Skeletal muscle satellite cell (primary cell): Measurements from ENCODE around the gene PRPF39.

Experiments
- H3K27me3 ChIP-seq: 2 replicates; pipeline ENCODE4 v1.7.0; 2013; ENCODE audit warnings: low read length; ENCODE audit not compliant: control insufficient read depth, insufficient read depth
- H3K36me3 ChIP-seq: 2 replicates; pipeline ENCODE4 v1.7.0; 2013; ENCODE audit warnings: mild to moderate bottlenecking, control low read depth, low read length; ENCODE audit not compliant: insufficient read depth
- H3K4me1 ChIP-seq: 2 replicates; pipeline ENCODE4 v1.7.0; 2013; ENCODE audit warnings: low read length; ENCODE audit not compliant: control insufficient read depth, insufficient read depth
- H3K4me2 ChIP-seq: 2 replicates; pipeline ENCODE4 v1.7.0; 2013; ENCODE audit warnings: mild to moderate bottlenecking, low read length
- H3K4me3 ChIP-seq: 2 replicates; pipeline ENCODE4 v1.7.0; 2013; ENCODE audit warnings: low read length
- H3K9ac ChIP-seq: 2 replicates; pipeline ENCODE4 v1.7.0; 2013; ENCODE audit warnings: mild to moderate bottlenecking, low read depth, low read length, moderate library complexity
- H3K9me3 ChIP-seq: replicated peaks from 2 replicates; pipeline ENCODE4 v1.7.0; 2013; ENCODE audit warnings: mild to moderate bottlenecking, control low read depth, low read length

The PRPF39 gene

GRCh38 chr14:45118594-45118993 lies 34.7 kb downstream of the PRPF39 start:
- H3K27me3 ChIP-seq, result no peaks in the 10 kb centered on the region
- H3K9ac ChIP-seq, result no peak overlapping the region
- no peak overlapping the region for H3K4me3 ChIP-seq
- H3K36me3 ChIP-seq, result peaks cover 74% of the 10 kb centered on the region
- H3K4me1 ChIP-seq, result no peaks in the 10 kb centered on the region
- H3K4me2 ChIP-seq, result no peak overlapping the region
- H3K9me3 ChIP-seq, result no peaks in the 10 kb centered on the region

GRCh38 chr14:45120096-45120495 lies 36.2 kb downstream of the PRPF39 start:
- no peak overlapping the region for H3K9ac ChIP-seq
- H3K4me2 ChIP-seq, result no peak overlapping the region
- H3K27me3 ChIP-seq, result no peaks in the 10 kb centered on the region
- no peaks in the 10 kb centered on the region for H3K4me1 ChIP-seq
- no peaks in the 10 kb centered on the region for H3K9me3 ChIP-seq
- H3K4me3 ChIP-seq, result no peak overlapping the region
- peaks cover 67% of the 10 kb centered on the region for H3K36me3 ChIP-seq

GRCh38 chr14:45123271-45123670 lies 39.4 kb downstream of the PRPF39 start:
- Histone ChIP-seq H3K9ac (no peak overlapping the region), H3K4me3 (no peak overlapping the region), H3K36me3 (peaks cover 53% of the 10 kb centered on the region), H3K4me1 (no peaks in the 10 kb centered on the region), H3K4me2 (no peak overlapping the region), H3K27me3 (no peaks in the 10 kb centered on the region), H3K9me3 (no peaks in the 10 kb centered on the region)

GRCh38 chr14:45125754-45126153 lies 41.8 kb downstream of the PRPF39 start:
- Histone ChIP-seq H3K36me3 (peaks cover 46% of the 10 kb centered on the region), H3K4me3 (no peak overlapping the region), H3K9ac (no peak overlapping the region), H3K4me2 (no peak overlapping the region), H3K27me3 (no peaks in the 10 kb centered on the region), H3K9me3 (no peaks in the 10 kb centered on the region), H3K4me1 (no peaks in the 10 kb centered on the region)

GRCh38 chr14:45128963-45129629 lies 45.2 kb downstream of the PRPF39 start:
- peaks cover 32% of the 10 kb centered on the region for H3K36me3 ChIP-seq
- no peaks in the 10 kb centered on the region for H3K4me1 ChIP-seq
- no peak overlapping the region for H3K4me2 ChIP-seq
- H3K9me3 ChIP-seq, result no peaks in the 10 kb centered on the region
- H3K27me3 ChIP-seq, result no peaks in the 10 kb centered on the region
- H3K4me3 ChIP-seq, result no peak overlapping the region
- H3K9ac ChIP-seq, result no peak overlapping the region

GRCh38 chr14:45133683-45134050 lies 49.8 kb downstream of the PRPF39 start:
- peak overlapping the region; percentile 99 for H3K9ac ChIP-seq
- H3K36me3 ChIP-seq, result peaks cover 11% of the 10 kb centered on the region
- peaks cover 12% of the 10 kb centered on the region for H3K4me1 ChIP-seq
- no peaks in the 10 kb centered on the region for H3K9me3 ChIP-seq
- H3K4me2 ChIP-seq, result peak overlapping the region; percentile 96
- no peaks in the 10 kb centered on the region for H3K27me3 ChIP-seq
- peak overlapping the region; percentile 89 for H3K4me3 ChIP-seq

- H3K4me3 ChIP-seq, result peak within 1 kb of the TSS; percentile 89
- H3K4me2 ChIP-seq, result peak within 1 kb of the TSS; percentile 96
- H3K9me3 ChIP-seq, result no peaks in the 10 kb centered on the region
- peaks cover 6% of the 10 kb centered on the region for H3K36me3 ChIP-seq
- peaks cover 12% of the 10 kb centered on the region for H3K4me1 ChIP-seq
- H3K9ac ChIP-seq, result peak within 1 kb of the TSS; percentile 99
- H3K27me3 ChIP-seq, result no peaks in the 10 kb centered on the region
These were observed 50.4 kb downstream of the PRPF39 start, which contains the start of gene FKBP3 for GRCh38 chr14:45134051-45134958. Gene FKBP3, minus strand, starts transcription at chr14:45134481. Its CDS starts 25 bp downstream, at chr14:45134456.

- Histone ChIP-seq H3K4me1 (peaks cover 12% of the 10 kb centered on the region), H3K36me3 (peaks cover 4% of the 10 kb centered on the region), H3K4me2 (peak overlapping the region; percentile 90), H3K9me3 (no peaks in the 10 kb centered on the region), H3K27me3 (no peaks in the 10 kb centered on the region), H3K9ac (peak overlapping the region; percentile 99), H3K4me3 (peak overlapping the region; percentile 89)
These were observed 51.2 kb downstream of the PRPF39 start for GRCh38 chr14:45135156-45135555.

GRCh38 chr14:45135659-45136395 lies 51.9 kb downstream of the PRPF39 start, which contains the start of gene FANCM:
Gene FANCM, plus strand, starts transcription at chr14:45135930. Its CDS starts 102 bp downstream, at chr14:45136032.
- Histone ChIP-seq H3K4me1 (peaks cover 12% of the 10 kb centered on the region), H3K9ac (peak within 1 kb of the TSS; percentile 99), H3K4me2 (peak within 1 kb of the TSS; percentile 90)

GRCh38 chr14:45136399-45136798 lies 52.5 kb downstream of the PRPF39 start:
- Histone ChIP-seq H3K36me3 (no peaks in the 10 kb centered on the region), H3K9me3 (no peaks in the 10 kb centered on the region), H3K27me3 (no peaks in the 10 kb centered on the region), H3K4me3 (peak overlapping the region; percentile 89), H3K9ac (peak overlapping the region; percentile 80), H3K4me1 (peaks cover 12% of the 10 kb centered on the region), H3K4me2 (peak overlapping the region; percentile 89)

More at GRCh38 chr14:45135659-45136395, 51.9 kb downstream of the PRPF39 start, which contains the start of gene FANCM:
- H3K36me3 ChIP-seq, result no peaks in the 10 kb centered on the region
- no peaks in the 10 kb centered on the region for H3K9me3 ChIP-seq
- no peaks in the 10 kb centered on the region for H3K27me3 ChIP-seq
- H3K4me3 ChIP-seq, result peak within 1 kb of the TSS; percentile 89

GRCh38 chr14:45140661-45141187 lies 56.8 kb downstream of the PRPF39 start:
- H3K4me2 ChIP-seq, result no peak overlapping the region
- H3K4me3 ChIP-seq, result no peak overlapping the region
- no peaks in the 10 kb centered on the region for H3K36me3 ChIP-seq
- no peaks in the 10 kb centered on the region for H3K27me3 ChIP-seq
- no peak overlapping the region for H3K9ac ChIP-seq
- H3K4me1 ChIP-seq, result peaks cover 12% of the 10 kb centered on the region
- H3K9me3 ChIP-seq, result no peaks in the 10 kb centered on the region
